Caki2 (cell line): Measurements from ENCODE around the gene RAPGEF4. TPM values are rescaled to one million over a fixed set of nuclear protein-coding genes. Genes with fewer than 3 reads are reported as not detected.
"Not testable (repeated sequence)": the region's sequence is repeated elsewhere in the genome, so short reads cannot be mapped to it uniquely, and the experiment has no call there.

Experiments
- DNase-seq: peaks from one replicate; pipeline ENCODE4 v3.0.0-alpha.2; 2015; ENCODE audit warnings: low read depth
- in situ Hi-C: cut with HindIII; loops from 2 replicates; pipeline ENCODE4 v1.10.0; 2016; ENCODE audit warnings: low sequenced_read_pairs, low pct_unique_long_range_greater_than_20kb, mixed read lengths
- total RNA-seq: library from RNA; depleted of rRNA; stranded (reverse); fragments of >200 nt; shearing (Covaris generic); gene quantifications from 2 replicates; pipeline ENCODE4 v1.2.3, GENCODE V29; 2014; ENCODE audit warnings: low replicate concordance

Gene RAPGEF4
- total RNA-seq, 1 experiment from 2014 or later: not detected

DNA sequence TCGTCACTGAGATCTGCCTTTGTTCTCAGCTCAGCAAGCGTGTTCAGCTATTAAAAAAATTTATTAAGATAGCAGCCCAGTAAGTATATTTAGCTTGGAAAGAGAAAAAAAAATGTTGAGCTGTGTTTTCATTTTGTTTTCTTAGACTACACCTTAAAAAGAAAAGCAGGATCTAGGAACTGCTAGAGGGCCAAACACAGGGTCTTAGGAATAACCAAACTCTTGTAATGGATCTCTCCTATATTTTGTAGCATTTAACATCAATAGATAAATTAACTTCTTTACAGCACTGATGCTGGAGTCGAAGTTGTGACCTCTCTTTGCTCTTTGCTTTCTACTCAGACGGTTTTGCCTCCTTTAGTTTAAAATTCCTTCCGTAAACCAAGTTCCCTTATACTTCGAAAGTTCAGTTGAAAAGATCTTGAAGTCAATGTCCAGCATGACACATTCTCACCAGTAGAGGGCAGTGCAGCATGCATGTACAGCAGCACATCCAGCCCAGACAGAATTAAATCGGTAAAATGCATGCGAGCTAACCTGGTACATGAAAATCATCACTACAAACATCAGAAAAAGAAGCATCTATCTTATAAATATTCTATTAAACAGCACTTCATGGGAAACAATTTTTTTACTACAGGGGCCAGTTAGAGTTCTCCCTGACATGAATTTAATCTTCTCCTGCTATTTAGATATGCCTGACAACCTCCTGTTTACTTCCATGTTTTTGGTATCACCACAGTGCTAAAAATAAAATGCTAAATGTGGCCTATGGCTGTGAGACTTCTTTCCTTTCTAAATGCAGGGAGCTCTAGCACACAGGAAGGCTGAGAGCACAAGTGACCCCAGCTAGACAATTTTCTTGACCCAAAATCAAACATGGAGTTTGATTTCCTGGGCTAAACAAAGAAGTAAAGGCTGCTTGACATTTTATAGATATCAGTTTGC, 291.8 kb downstream of the RAPGEF4 start:
- in situ Hi-C loops: no loop called here
- peak; percentile 64 for DNase-seq

DNA sequence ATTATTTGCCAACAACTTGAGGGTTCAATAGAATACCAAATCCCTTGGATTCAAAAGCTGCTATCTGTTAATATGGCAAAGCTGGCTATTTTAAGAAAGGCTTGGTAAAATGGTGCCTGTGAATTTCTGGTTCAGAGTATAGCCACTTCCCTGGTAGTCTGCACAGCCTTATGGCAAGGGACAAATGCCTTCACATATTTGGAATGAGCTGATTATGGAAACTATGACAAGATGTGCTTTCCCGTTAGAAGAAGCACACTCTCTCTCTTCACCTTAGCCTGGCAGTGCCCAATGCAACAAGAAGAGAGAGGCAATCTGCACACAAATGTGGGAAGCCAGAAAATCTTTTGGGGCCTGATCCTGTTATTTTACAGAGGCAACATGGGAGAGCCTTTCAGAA, 292.5 kb downstream of the RAPGEF4 start:
- DNase-seq: no peak
- in situ Hi-C loops: no loop called here

DNA sequence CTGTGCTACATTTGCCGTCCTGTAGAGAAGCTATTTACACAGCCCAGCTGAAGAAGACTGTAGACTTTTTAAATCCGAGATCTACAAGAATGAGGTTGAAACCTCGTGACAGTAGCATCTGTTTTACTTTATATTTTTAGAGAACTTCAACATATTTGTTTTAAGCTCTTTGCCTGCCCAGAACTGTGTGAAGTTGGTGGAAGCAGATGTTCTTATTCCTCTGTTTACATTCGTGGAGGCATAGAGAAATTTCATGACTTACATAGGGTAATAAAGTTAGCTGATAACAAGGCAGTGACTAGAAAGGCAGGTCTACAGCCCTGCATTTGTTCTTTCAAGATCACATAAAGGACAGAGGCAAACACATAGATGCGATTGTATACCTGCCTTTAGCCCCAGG, 293.0 kb downstream of the RAPGEF4 start:
- in situ Hi-C loops: no loop called here
- no peak for DNase-seq

DNA sequence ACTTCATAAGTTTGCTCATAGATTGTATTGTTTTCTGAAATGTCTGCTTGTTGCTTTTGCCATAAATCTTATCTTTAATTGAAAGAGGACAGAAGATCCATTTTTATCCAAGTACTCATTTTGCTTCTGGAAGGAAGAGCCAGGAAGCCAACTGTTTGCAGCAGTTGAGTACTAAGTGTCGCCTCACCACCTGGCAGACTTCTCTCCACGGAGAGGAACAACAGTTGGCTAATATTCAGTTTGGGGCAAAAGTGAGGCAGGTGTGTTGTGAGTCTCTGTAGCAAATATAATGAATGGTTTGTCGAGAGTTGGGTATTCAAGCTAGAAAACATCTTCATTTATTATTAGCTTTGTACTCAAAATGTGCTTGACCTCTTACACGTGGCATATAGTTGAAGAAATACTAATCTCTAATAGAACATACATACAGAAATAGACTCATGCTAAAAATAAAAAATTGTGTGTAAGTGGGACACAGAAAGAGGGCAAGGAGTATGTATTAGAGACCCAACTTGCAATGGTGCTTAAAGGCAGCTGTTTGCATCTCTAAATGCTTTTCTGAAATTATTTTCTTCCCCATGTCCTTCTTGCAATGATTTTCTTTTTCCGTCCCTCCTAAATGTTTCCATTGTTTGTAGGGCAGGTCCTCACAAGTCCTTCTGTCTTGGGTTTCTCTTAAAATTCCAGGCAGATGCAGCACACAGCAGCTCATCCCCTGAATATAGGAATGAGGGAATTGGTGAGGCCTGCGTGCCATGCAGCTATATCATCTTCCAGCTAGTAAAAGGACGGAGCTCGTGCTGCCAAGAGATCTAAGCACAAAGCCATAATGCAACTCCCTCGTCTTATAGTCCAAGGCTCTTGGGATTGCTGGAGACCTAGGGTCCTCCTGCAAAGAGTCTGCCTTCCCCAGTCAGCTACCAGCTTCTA, 295.2 kb downstream of the RAPGEF4 start:
- in situ Hi-C loops: no loop called here
- no peak for DNase-seq

DNA sequence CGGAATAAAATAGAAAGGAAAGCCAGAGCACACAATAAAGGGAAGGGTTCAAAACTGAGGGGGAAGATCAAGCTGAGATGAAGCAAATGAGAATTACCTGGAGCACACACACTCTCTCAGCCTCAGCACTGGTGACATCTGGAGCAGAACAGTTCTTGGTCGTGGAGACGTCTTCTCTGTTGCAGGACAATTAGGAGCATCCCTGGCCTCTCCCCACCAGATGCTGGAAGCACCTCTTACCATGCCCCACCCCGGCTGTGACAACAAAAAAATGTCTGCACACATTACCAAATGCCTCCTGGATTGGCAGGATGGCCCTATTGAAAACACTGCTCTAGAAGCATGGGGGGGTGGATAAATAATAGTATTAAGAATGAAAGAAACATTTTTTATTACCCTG, 296.4 kb downstream of the RAPGEF4 start:
- no peak for DNase-seq
- in situ Hi-C loops: no loop called here

DNA sequence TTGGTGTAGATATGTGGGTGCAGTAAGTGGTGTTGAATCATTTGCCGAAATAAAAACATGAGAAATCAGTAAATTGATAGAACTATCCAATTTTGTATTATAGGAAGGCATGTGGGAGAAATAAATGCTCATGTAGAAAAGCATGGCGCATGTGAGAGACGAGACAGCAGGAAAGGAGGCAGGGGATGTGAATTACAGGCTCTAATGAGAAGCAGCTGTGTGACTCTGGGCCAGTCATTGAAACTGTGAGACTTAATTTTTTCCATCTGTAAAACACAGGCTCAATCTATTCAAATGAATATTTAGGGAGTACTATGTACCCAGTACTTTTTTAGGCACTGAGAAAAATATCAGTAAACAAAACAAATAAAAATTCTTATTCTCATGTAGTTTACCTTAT, 297.4 kb downstream of the RAPGEF4 start:
- no peak for DNase-seq
- in situ Hi-C loops: no loop called here

DNA sequence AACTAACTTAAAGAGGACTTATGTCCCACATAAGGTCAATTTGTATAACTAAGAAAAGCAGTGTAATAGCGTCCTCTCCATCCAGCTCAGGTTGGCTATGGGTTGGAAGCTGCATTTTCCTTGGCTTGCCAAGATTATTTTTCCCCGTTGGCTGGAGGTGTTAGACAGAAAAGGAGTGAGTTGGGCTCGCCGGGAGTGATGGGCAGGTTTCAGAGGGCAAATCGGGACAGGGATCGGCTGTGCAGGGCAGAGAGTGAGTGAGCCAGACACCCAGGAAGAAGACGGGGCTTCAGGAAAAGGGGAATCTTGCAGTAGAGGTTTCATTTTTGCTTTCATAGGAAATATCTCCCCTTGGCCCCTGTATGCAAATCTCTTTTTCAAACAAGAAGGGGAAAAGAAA, 298.5 kb downstream of the RAPGEF4 start:
- no peak for DNase-seq

DNA sequence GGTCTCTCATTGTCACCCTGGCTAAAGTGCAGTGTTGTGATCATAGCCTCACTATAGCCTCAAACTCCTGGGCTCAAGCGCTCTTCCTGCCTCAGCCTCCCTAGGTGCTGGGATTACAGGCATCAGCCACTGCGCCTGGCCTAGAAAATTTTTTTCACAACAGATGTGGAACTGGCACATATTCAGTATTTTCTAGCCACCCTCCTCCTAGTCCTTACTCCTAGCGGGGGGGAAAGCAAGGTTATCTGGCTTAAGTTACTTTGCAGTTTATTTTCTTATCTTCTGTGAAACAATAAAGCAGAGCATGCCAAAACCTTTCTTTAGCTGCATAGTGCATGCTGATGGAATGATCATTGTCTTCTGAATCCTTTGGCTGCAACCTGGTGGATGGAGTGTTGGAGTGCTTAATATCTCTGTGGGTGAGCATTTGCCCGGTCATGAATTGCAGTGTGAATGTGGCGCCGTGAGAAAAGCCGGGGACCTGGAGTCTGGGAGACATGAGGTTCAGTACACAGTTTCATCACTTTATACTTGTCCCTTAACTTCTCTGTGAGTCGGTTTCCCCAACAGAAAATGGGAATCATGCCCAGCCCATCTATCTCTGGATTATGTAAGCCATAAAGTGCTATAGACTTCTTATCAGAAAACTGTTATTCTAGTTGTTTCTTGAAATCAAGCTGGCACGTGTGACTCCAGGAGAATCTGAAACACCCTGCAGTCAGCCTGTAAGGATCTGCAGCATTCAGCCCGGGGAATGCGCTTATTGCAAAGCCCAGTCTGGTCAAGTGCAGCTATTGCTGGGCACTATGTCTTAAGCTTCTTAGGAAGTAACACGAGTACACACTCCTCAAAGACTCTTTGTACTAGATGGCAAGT, 301.8 kb downstream of the RAPGEF4 start:
- in situ Hi-C loops: no loop called here
- DNase-seq: no peak

More for the DNA sequence above, 298.5 kb downstream of the RAPGEF4 start:
- in situ Hi-C loops: no loop called here

DNA sequence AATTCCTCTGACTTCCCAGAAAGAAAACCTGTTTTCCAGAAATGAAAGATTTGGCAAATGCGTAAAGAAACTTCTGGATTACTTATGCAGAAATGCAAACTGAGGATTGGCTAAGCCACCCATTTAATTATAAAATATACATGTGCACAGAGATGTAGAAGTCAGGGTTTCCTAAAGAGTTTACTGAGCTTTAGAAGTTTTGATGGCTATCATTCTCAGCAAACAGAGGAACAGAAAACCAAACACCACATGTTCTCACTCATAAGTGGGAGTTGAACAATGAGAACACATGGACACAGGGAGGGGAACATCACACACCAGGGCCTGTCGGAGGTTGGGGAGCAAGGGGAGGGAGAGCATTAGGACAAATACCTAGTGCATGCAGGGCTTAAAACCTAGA, 302.6 kb downstream of the RAPGEF4 start:
- DNase-seq, in situ Hi-C loops: not testable (repeated sequence)

DNA sequence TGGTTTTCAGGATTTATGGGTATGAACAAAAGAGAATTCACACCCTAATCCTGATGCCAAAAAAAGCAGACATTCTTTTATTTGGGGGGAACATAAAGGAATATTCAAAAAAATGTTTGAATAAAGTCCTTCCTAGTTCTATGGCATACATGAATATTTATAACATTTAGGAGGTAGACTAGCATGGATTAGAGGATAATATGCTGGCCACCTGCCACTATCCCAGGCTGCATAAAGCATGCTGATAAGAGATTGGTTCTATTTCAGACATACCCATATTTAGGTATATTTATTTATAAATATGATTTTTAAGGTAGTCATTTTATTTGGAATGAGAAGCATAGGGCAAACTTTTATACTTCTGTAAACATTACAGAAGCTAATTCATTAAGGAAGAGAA, 305.1 kb downstream of the RAPGEF4 start:
- in situ Hi-C loops: no loop called here

DNA sequence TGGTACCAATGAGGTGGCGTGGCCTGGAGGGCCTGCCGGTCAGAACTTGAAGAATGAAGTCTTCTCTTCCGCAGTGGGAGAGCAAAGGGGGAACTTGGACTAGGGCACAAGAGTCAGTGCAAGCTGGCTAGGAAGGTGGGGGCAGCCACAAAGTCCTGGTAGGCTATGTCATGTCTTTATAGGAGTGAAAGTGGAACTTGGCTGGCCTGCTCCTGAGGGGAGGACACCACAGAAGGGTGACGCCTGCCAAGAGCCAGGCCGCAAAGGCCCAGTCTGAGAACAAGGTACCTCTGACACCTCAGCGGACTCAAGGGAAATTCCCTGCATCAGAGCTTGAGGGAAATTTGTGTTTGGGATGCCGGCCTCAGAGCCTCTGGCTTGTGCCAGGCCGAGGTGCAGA, 307.8 kb downstream of the RAPGEF4 start:
- no peak for DNase-seq
- in situ Hi-C loops: no loop called here

More for the DNA sequence above, 305.1 kb downstream of the RAPGEF4 start:
- DNase-seq: no peak

DNA sequence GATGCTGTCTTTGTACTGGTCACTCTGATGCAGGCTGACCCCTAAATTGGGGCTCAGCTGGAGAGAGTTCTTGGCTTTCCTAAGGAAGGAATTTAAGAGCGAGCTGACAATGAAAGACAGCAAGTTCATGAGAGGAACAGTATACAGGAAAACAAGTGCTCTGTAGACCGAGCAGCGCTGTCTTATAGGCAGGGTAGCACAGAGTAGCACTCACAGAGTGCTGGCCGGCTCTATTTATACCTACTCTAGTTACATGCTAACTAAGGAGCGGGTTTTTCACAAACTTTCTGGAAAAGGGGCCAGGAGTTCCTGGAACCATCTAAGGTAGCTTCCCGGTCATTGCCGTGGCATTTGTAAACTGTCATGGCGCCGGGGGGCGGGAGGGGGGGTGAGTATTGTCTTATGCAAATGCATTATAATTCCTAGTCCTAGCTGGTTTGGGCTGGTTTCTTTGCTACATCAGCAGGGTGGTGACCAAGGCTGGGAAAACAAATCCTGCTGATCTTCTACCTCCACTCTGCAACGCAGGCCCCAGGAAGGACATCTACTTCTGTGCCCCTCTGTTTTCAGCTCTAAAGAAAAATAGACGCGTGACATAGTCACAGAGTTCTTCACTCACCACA, 308.4 kb downstream of the RAPGEF4 start:
- in situ Hi-C loops: no loop called here
- no peak for DNase-seq

DNA sequence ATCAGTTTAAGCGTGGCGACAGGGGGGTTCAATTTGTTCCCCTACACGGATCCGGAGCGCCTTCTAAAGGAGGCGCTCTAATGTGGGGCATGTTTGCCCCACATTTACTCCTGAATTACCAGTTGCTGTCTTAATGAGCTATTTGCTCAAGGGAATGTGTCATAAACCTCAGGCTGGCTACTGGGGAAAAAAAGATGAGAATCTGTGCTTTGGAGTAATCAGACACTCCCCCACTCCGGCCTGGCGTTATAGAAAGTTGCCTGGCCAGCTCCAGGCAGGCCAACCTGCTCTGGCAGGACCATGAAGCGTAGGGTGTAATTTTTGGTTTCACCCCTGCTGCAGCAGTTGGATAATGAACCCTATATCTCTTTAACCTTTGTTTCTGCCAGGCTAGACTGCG, 309.0 kb downstream of the RAPGEF4 start:
- in situ Hi-C loops: no loop called here
- DNase-seq: no peak

DNA sequence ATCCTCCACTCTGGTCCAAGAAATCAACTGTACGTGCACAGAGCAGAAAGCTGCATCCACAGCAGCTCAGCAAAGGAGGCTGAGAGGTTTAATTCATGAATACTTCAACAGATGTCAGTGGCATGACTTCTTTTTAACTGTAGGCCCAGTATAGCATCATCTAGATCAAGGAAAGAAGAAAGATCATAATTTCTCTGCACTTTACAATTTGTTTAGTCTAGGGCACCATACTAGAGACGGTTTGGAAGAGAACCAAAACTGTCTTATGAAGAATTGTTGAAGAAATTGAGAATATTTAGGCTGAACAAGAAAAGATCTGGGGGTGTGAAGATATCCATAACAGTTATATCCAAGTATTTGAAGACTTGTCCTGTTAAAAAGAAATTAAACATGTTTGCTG, 309.5 kb downstream of the RAPGEF4 start:
- DNase-seq: no peak
- in situ Hi-C loops: no loop called here

DNA sequence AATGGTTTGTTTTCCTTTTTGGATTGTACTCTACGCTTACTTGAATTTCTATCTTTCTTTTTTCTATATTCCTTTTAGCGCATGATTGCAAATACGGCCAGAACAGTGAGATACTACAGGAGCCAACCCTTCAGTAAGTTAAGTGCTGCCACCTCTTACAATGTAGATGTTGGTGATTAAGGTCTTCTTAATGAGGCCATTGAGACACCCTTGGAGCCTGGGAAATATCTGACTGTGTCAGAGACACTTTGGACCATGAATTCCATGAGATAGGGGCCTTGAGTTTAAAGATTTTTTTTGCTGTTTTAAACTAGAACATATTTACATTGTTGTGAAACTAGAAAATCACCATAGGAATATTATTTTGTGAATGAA, 312.9 kb downstream of the RAPGEF4 start:
- in situ Hi-C loops: no loop called here
- DNase-seq: no peak

DNA sequence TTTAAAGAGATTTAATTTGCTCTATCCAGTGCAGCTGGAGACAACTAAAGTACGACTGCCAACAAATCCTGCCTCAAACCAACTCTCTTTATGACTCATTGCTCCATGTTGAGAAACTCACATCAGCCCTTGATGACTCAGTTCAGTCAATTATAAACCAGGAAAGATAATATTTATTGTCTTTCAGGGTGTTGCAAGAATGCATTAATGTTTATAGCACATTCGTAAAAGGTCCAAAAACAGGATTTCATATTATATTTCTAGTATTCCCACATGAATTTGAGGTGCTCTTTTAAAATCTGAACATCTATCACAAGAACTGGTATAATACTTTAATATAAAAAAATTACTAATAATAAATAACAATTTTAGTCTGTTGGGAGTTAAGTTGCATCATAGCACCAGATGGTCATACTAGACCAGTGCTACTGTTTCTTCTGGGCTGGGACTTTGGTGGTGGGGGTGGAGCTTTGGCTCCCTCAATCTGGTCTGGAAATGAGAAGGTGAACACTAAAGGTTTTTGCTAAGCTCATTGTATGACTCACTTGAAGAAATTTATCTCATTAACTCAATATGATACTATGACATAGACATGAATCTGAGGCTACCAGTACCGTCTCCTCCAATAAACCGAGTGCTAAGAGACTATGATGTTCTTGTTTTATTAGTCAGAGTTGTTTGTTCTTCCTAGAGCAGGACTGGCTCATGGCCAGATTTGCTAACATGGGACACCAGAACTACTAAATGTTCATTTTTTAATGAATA, 313.4 kb downstream of the RAPGEF4 start:
- in situ Hi-C loops: no loop called here
- peak; percentile 96 for DNase-seq

DNA sequence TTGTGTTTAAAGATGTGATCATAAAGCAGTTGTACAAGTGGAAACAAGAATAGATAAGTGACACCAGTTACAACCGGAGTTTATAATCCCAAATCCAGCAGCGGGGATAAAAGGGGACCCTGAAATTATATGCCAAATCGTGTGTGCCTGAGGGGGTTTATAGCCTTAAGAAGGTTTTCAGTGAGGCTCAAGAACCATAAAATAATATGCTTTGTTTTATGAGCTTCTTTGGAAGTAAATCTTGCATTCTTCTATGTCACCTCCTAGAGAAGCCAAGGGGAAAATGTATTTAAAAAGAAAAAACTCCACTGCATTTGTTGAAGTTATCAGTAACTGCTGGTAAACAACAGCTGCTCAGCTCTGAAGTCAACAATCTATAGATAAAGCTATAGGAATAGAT, 314.2 kb downstream of the RAPGEF4 start:
- in situ Hi-C loops: no loop called here
- no peak for DNase-seq
